ENCODE data around the gene WNT6.

- no peak for TF ChIP-seq ETV6 (conservative IDR thresholded peaks at IDR 0.05 in 1 of 2, IDR thresholded peaks at IDR 0.05 in 1 of 2; ENCODE audit: borderline replicate concordance in 1 of 2, low read depth in 1 of 2)
- no peak for TF ChIP-seq RAD21 (IDR thresholded peaks at IDR 0.05; ENCODE audit: insufficient read depth, low read depth, low read length)
- no peak for TF ChIP-seq POLR2A (IDR thresholded peaks at IDR 0.05; ENCODE audit: low read depth, low read length)
- TF ChIP-seq POLR2AphosphoS5 (IDR thresholded peaks at IDR 0.05; ENCODE audit: low read length) = no peak
- no peak for TF ChIP-seq GABPA (IDR thresholded peaks at IDR 0.05; ENCODE audit: low read depth)
- no peak for TF ChIP-seq CHD4 (IDR thresholded peaks at IDR 0.05)
- TF ChIP-seq FOS (IDR thresholded peaks at IDR 0.05; ENCODE audit: borderline replicate concordance, extremely low read depth, insufficient read length) = no peak
- no peak for TF ChIP-seq CTCF (IDR thresholded peaks at IDR 0.05 in 2 of 3, conservative IDR thresholded peaks at IDR 0.05 in 1 of 3; ENCODE audit: control insufficient read depth in 2 of 3, extremely low read depth in 1 of 3, insufficient read depth in 1 of 3, low read depth in 3 of 3, low read length in 3 of 3)
- no peak for TF ChIP-seq HDAC6 (IDR thresholded peaks at IDR 0.05; ENCODE audit: unreplicated experiment)
- no peak for TF ChIP-seq YY1 (IDR thresholded peaks at IDR 0.05; ENCODE audit: low read depth, low read length)
- no peak for TF ChIP-seq ZNF217 (IDR thresholded peaks at IDR 0.05)
Observed at GRCh38 chr2:218820746-218821369, 38.7 kb upstream of the WNT6 start.
